GM19025 (cell line): ENCODE results near the gene PRR14.
A peak's percentile ranks its signal among the peaks of the same experiment; 100 is the strongest.

Experiments used
- ATAC-seq: cut with Tn5 transposase; IDR thresholded peaks from one replicate; pipeline ENCODE4 v1.9.1; 2021; ENCODE audit warnings: mild to moderate bottlenecking, low read depth, moderate library complexity; ENCODE audit not compliant: unreplicated experiment

The PRR14 gene

DNA sequence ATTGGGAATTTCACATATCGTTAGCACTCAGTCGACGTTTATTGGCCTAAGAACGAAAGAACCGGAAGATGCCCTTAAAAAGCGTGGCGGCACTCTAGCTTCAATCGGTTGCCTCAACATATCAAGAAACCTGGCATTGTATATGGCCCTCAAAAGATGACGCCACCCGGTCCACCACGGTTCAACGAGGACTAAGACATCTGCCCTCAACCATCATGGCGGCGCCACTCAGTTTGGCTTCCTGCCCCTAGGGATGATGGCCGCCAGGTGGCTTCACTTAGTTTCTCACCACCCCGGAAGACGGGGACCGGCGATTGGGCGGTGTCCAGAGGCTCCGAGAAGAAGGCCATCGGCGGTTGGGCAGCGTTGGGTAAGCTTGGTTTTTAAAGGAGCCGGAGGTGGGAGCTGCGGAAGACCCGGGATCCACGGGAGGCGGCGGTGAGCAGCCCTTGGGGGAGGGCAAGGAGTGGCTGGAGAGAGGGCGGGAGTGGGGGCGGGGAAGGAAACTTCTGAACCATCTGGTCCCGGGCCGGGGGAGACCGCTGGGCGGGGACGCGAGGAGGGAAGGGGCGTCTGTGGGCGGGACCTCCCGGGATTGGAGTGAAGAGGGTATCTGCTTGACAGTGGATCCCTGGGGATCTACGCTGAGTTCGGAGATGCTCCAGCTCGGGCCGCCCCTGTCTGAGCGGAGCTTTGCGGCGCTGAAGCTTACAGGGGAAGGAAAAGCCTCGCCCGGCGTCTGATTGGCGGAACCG is at the start of gene PRR14:
PRR14 (plus strand) TSS at position 592 of the 755 bp plus-strand sequence. CDS start 686 bp downstream, outside the sequence.
- peak; percentile 69 for ATAC-seq

DNA sequence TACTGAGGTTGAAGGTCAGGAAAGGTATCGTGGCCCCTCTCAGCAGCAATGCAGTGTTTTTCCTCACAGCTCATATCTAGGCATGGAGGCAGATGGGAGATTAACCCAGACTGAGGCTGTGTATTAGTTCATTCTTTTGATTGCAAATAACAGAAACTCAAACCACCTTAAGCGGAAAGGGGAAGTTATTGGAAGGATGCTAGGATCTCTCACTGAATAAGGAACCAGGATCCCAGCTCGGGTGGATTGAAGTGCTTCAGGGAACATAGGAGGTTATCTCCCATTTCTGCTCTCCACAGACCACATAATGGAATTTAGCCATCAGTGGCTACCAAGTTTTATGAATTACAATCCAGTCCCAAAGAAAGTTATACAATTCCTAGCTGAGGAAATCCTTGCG is 48.8 kb upstream of the PRR14 start:
- no peak for ATAC-seq

DNA sequence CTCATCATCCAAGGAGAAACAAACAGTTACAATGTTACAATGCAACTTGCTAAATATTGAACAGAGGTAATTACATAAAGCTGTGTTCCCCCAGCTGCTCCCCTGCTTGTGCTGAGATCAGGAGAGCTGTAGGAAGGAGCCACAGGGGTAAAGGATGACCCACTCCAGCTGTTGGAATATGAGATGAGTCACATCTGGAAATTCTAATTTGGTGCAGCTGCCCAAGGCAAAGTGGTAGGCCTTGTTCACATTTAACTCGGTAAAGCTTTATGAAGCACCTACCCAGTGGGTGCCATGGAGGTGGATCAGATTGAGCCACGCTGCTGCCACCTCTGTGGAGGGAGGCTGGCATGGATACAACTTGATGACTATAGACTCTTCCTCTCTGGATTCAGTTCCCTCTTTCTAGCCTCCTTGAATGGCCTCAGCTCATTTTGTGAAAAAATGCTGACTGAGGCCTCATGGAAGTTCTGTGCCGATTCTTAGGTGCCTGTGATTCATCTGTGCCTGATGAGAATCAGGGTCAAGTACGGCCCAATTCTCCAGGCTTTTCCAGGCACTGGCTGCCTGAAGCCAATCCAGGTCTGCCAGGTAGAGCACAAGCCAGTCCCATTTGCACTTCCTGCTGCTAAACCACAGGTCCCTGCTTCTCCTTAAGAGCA is 48.0 kb upstream of the PRR14 start:
- no peak for ATAC-seq

DNA sequence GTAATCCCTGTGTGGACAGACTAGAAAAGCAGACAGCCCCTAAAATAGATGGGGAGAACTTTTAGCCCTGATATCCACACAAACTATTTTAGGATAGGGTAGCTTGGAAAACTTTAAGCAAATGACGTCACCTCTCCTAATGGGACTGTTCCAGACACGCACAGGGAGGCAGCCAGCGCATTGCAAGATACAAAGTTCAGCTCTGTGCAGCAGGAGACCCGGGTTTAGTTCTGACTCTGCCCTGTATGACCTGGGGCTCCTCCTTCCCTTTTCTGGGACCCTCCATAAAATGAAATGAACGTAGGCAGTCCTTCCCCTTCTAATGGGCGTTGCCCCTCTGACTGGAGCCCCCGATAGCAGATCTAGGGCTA is 46.8 kb upstream of the PRR14 start:
- no peak for ATAC-seq

DNA sequence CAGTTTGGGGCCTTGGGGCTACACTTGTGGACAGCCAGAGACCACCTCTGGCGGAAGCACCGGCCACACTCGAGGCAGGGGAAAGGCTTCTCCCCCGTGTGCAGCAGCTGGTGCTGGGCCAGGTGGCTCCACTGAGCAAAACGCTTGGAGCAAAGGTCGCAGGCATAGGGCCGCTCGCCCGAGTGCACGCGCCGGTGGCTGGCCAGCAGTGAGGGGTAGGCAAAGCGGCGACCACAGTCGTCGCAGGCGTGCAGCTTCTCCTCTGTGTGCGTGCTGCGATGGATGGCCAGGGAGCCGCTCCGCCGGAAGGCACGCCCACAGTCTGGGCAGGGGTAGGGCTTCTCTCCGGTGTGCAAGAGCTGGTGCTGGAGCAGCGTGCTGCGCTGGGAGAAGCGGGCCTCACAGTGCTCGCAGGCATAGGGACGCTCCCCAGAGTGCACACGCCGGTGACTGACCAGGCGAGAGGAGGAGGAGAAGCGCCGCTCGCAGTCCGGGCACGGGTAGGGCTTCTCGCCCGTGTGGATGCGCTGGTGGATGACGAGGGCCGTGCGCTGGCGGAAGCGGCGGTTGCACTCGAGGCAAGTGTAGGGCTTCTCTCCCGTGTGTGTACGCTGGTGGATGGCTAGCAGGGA is 46.3 kb upstream of the PRR14 start:
- no peak for ATAC-seq

DNA sequence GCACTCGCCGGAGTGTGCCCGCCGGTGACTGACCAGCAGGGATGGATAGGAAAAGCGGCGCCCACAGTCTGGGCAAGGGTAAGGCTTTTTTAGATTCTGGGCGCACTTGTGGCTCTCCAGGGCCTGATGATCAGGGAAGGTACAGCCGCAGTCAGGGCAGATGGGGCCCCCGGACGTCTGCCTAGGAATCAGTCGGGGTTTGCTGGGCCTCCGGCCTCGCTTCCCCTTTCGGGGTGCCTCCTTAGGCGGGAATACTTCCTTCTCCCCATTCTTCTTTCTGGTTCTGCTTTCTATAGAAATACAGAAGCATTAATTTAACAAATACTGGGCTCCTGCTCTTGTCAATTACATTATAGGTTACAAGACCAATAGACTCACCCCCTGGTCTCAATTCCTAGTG is 45.6 kb upstream of the PRR14 start:
- no peak for ATAC-seq

DNA sequence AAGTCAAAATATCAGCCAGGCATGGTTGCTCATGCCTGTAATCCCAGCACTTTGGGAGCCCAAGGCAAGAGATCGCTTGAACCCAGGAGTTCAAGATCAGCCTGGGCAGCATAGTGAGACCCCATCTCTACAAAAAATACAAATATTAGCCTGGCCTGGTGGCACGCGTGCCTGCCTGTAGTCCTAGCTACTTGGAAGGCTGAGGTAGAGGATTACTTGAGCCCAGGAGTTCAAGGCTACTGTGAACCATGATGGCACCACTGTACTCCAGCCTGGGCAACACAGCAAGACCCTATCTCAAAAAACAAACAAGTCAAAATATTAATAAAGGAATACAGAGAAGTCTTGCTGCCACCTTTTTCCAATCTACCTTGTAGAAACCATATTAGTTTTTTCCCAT is 44.8 kb upstream of the PRR14 start:
- no peak for ATAC-seq

DNA sequence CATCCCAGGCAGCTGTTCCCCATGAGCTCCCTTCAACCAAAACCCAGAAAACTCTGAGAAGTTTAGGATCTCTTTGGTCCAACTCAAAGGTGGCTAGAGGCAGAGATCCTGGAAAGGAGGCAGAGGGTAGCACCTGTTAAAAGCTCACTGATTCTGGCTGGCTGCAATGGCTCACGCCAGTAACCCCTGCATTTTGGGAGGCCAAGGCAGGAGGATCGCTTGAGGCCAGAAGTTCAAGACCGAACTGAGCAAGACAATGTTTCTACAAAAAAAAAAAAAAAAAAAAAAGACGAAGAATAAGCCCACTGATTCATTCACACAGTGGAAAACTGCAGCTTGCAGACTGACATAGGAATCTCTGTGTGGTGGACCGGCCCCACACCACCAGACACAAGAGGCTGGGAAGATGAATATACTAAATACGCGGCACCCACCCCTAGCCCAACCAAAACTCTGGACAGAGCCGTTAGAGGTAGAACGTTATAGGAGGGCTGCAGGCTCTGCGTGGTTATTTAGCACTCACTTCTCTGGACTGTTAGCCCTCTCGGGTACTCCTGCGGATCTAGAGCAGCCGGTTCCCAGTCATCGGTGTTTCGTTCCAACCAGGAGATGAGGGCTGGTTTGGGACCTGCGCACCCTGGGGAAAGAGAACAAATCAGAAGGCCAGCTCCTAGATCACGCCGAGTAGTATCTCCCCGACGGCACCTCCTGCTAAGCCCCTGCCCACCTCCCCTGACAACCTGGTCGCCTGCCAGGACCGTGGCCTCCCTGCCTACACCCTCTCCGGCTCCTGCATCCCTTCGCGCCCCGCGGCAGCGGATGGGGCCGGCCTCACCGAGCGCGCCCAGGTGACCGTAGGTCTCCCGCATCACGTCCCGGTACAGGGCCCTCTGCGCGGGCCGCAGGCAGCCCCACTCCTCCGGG is 41.5 kb upstream of the PRR14 start:
- ATAC-seq = peak; percentile 18

DNA sequence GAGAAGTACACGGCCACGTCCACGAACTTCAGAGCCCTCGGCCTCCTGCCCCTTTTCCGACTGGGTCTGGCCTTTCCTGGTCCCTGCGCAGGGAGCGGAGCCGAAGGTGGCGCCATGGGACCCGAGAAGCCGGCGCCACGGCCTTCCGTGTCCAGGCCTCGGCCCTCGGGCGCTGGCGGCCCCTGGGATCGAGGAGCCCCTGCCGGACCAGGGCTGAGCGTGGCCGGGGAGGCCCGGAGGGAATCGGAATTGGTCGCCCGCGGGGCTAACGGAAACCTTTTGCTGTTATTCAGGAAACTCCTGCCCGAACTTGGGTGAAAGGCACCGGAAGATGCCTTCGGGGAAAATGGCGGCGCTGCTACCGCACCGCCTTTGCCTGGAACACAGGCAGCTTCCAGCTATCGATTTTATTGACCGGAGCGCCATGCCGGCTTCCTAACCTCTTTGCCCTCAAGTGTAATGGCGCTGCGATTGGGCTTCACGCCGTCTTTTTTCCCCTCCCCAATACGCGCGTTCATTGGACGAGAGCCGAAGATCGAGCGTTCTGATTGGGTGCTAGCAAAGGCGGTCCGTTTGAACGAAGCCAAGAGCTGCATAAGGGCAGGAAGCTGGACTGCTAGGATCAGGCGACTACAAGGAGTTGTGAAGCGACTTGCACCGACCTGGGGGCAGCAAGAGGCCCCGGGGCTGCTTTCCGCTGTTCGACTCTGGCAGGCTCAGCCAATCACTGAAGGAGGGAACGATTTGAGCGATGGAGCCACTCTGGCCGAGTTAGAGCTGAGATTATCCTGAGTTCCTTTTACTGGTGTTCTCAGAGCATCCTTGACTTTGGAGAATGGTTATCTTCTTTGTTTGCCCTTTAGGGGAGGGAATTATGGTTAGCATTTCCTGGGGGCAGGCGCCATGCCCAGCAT is 40.6 kb upstream of the PRR14 start, which contains the start of gene ZNF689:
ZNF689 (minus strand) TSS at position 464 of the 914 bp plus-strand sequence; CDS start at position 116, 348 bp downstream.
- ATAC-seq = peak; percentile 84

DNA sequence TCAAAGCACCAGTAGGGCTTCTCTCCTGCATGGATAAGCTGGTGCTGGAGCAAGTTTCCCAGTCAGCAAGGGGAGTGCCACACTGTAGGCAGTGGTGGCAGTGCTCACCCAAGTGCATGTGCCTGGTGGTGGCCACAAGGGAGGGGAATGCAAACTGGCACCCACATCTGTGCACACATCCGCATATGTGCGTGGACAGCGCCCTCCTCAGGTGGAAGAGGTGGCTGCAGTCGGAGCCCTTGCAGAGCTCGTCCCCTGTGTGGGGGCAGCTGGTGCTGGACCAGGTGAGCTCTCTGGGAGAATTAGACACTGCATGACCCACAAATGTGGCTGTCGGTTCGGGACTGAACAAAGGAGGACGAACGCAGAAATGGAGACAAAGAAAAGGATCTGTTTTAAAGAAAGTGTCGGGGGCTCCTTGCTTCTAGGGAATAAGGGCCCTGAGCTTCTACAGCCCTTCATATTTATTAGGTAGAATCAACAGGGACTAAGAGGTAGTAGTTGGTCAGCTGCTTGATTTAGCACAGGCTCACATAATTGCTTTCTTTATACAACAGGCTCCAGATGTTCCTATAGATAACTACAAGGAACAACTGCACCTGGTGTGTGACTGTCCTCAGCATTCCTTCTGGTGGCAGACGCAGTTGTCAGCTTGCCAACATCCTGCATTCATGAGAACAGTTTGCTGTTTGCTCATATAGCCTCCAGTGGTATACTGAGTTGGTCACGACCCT is 35.2 kb upstream of the PRR14 start:
- no peak for ATAC-seq

DNA sequence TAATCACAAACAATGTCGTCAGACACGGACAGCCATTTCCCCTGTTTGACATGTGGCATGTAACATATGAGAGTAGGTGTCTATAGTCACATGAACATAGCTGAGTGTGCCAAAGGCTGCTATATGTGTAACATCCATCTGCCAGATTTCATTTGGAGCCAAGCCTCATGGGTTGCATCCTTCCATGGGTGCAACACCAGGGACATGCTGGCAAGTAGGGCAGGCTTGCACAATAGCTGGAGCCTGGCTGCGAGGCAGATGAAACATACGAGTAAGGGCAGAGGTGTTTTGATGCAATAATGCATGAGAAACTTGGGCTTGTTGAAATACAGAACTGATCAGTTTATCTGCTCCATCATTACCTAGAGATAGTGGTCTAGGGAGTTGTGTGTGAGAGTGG is 31.6 kb upstream of the PRR14 start:
- no peak for ATAC-seq

DNA sequence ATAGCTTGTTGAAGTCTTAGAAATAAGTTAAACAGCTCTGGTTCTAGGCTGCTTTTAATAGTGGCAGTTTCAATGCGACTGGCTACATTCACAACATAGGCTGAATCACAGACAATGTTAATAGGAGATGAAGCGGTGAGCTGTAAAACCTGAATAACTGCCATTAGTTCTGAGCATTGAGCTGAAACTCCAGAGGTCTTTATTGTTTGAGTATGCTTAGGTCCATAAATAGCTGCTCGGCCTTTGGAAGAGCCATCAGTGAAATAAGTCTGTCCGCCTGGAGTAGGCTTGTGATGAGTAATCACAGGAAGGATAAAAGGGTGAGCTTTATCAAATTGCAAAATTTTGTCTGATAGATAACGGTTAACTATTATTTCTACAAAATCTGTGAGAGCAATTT is 31.1 kb upstream of the PRR14 start:
- ATAC-seq = no peak

DNA sequence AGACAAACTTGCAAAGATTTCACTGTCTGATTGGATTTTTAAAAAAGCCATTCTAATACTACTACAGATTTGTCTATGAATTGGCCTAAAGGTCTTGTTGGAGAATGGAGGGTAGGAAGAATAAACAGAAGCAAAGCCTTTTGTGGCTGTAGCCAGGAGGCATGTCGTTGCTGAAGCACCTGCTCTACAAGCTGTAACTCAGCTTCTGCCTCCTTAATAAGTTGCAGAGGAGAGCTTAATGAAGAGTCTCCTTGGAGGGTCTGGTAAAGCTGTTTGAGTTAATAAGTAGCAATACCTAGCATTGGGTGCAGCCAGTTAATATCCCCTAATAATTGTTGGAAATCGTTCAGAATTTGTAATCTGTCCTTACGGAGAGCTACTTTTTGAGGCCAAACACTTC is 30.6 kb upstream of the PRR14 start:
- ATAC-seq = no peak

DNA sequence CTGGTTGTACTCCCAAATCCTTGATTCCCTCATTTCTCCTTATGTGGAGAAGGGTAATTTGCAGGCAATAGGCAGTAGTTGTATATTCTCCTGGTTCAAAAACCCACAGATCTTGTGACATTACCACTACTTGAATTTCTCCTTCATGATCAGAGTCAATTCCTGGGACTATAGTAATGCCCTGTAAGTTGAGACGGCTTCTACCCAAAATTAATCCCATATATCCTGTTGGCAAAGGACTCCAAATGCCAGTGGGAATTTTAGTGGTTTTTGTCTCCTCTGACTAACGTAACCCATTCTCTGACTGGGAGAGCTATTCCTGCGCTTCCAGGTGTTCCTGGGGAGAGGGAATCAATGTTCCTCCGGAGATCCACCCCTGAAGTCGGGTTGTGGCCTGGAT is 29.0 kb upstream of the PRR14 start:
- ATAC-seq = no peak

DNA sequence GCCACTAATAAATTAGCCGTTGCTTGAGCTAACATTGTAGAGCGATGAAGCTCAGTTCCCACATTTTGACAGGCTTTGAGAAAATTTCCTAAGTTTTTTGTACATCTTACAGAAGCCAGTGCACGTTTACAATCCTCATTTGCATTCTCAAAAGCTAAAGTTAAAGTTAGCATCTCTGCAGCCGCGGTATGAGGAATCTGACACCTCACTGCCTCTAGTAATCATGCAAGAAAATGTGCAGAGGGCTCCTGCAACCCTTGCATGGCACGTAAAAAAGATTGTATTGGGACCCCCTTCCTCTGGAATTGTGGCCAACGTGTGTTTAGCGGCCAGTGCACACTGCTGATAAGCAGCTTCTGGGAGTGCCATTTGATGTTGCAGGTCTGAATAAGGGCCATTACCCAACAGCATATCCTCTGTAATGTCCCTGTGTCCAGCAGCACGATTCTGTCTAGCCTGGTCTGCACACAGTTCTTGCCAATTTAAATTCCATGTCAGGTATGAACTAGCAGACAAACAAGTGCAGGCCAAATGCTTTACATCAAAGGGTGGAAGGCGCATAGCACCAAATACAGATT is 28.2 kb upstream of the PRR14 start:
- no peak for ATAC-seq

DNA sequence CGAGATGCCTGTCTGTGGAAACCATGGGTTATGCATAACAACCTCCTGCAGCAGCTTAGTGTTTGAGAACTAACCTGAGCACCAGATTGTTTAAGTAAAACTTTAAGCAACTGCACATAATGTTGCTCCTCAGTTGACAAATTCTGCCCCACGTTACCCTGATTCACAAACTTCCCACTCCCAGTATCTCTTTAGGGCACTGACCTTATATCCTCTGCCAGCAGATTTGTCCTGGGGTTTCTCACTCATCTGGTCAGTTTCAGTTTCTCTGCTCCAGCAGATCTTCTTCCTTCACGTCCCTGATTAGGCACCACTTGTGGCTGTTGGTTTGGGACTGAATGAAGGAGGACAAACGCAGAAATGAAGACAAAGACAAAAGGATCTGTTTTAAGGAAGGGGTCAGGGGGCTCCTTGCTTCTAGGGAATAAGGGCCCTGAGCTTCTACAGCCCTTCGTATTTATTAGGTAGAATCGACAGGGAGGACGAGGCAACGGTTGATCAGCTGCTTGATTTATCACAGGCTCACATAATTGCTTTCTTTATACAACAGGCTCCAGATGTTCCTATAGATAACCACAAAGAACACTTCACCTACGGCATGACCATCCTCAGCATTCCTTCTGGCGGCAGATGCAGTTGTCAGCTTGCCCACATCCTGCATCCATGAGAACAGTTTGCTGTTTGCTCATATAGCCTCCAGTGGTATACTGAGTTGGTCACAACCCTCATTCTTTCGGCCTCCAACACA is 27.1 kb upstream of the PRR14 start:
- no peak for ATAC-seq

DNA sequence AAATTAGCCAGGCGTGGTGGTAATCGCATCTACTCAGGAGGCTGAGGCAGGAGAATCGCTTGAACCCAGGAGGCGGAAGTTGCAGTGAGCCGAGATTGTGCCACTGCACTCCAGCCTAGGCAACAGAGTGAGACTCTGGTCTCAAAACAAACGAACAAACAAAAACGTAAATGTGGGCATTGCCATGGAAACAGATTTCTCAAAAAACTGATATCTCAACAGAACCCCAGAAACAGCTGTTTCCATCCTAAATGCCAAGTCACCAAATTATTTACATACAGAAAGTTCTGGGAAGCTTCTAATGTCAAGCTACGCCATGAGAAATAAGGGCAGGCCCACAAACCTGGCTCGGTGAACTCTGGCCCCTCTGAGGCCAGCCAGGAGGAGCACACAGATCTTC is 24.5 kb upstream of the PRR14 start:
- ATAC-seq = no peak
